Esophagus mucosa (tissue), 1 donor: ENCODE measurements around the gene GTF2F2. TPM values are rescaled to one million over a fixed set of nuclear protein-coding genes. Genes with fewer than 3 reads are reported as not detected.
"Not testable (repeated sequence)": the region's sequence is repeated elsewhere in the genome, so short reads cannot be mapped to it uniquely, and the experiment has no call there.

Source experiments
- ATAC-seq: fragments of 200-7000 bp; cut with Tn5 transposase; one replicate; pipeline ENCODE4 v1.9.1; 2020
- total RNA-seq: library from RNA; stranded (reverse); gene quantifications from one replicate; pipeline ENCODE4 v1.2.4, GENCODE V29; 2023
- donor health status: DM: yes; HTN: yes; CAD: no.

Gene GTF2F2
- total RNA-seq, 1 donor from 2014 or later: 13.2 TPM

- no peak for ATAC-seq
Observed at GRCh38 chr13:45219123-45219891, 99.0 kb downstream of the GTF2F2 start.

- ATAC-seq: peak; percentile 97
Observed at GRCh38 chr13:45219938-45220375, 99.6 kb downstream of the GTF2F2 start.

- ATAC-seq: no peak
Observed at GRCh38 chr13:45220403-45220802, 100.1 kb downstream of the GTF2F2 start.

GRCh38 chr13:45222516-45222915 lies 102.2 kb downstream of the GTF2F2 start:
- ATAC-seq: no peak

GRCh38 chr13:45222919-45223318 lies 102.6 kb downstream of the GTF2F2 start:
- ATAC-seq: no peak

GRCh38 chr13:45224176-45224575 lies 103.9 kb downstream of the GTF2F2 start:
- no peak for ATAC-seq

GRCh38 chr13:45225370-45225769 lies 105.1 kb downstream of the GTF2F2 start:
- ATAC-seq: no peak

- ATAC-seq: no peak
Observed at GRCh38 chr13:45226024-45226423, 105.7 kb downstream of the GTF2F2 start.

- no peak for ATAC-seq
Observed at GRCh38 chr13:45228002-45228401, 107.7 kb downstream of the GTF2F2 start.

- no peak for ATAC-seq
Observed at GRCh38 chr13:45229172-45229571, 108.9 kb downstream of the GTF2F2 start.

GRCh38 chr13:45231305-45231704 lies 111.0 kb downstream of the GTF2F2 start:
- ATAC-seq: no peak

- ATAC-seq: no peak
Observed at GRCh38 chr13:45231722-45232121, 111.4 kb downstream of the GTF2F2 start.

GRCh38 chr13:45232591-45232990 lies 112.3 kb downstream of the GTF2F2 start:
- no peak for ATAC-seq

- ATAC-seq: peak; percentile 75
Observed at GRCh38 chr13:45238945-45239795, 118.9 kb downstream of the GTF2F2 start.

- no peak for ATAC-seq
Observed at GRCh38 chr13:45240143-45240542, 119.8 kb downstream of the GTF2F2 start.

GRCh38 chr13:45242070-45242469 lies 121.8 kb downstream of the GTF2F2 start:
- peak; percentile 43 for ATAC-seq

GRCh38 chr13:45242524-45242923 lies 122.2 kb downstream of the GTF2F2 start:
- ATAC-seq: no peak

GRCh38 chr13:45243077-45243476 lies 122.8 kb downstream of the GTF2F2 start:
- peak; percentile 72 for ATAC-seq

GRCh38 chr13:45244736-45245135 lies 124.4 kb downstream of the GTF2F2 start:
- not testable (repeated sequence) for ATAC-seq

- no peak for ATAC-seq
Observed at GRCh38 chr13:45249662-45250061, 129.4 kb downstream of the GTF2F2 start.

- ATAC-seq: no peak
Observed at GRCh38 chr13:45254396-45254795, 134.1 kb downstream of the GTF2F2 start.

- ATAC-seq: no peak
Observed at GRCh38 chr13:45255247-45255987, 135.1 kb downstream of the GTF2F2 start.

GRCh38 chr13:45256254-45256653 lies 135.9 kb downstream of the GTF2F2 start:
- no peak for ATAC-seq
